ENCODE results near the gene LRRC56. TPM values are rescaled to one million over a fixed set of nuclear protein-coding genes. Genes with fewer than 3 reads are reported as not detected.
"Not testable (repeated sequence)": the region's sequence is repeated elsewhere in the genome, so short reads cannot be mapped to it uniquely, and the experiment has no call there.

The LRRC56 gene
- total RNA-seq, 1 donor: 0.43 TPM

GRCh38 chr11:567011-567628 is 29.8 kb downstream of the LRRC56 start:
- TF ChIP-seq CTCF (IDR thresholded peaks at IDR 0.05; ENCODE audit: insufficient read depth, low read depth, low read length): no peak
- peak overlapping the region; percentile 70 for H3K4me3 ChIP-seq (ENCODE audit: low read depth, low read length)
- no peak for DNase-seq (ENCODE audit: low read depth)

GRCh38 chr11:567629-568292 is 30.4 kb downstream of the LRRC56 start:
- peak overlapping the region; percentile 70 for H3K4me3 ChIP-seq (ENCODE audit: low read depth, low read length)
- no peak for DNase-seq (ENCODE audit: low read depth)
- no peak for TF ChIP-seq CTCF (IDR thresholded peaks at IDR 0.05; ENCODE audit: insufficient read depth, low read depth, low read length)

GRCh38 chr11:568306-569157 is 31.2 kb downstream of the LRRC56 start:
- no peak for TF ChIP-seq CTCF (IDR thresholded peaks at IDR 0.05; ENCODE audit: insufficient read depth, low read depth, low read length)
- peak overlapping the region; percentile 71 for H3K4me3 ChIP-seq (ENCODE audit: low read depth, low read length)
- peak; percentile 93 for DNase-seq (ENCODE audit: low read depth)

- TF ChIP-seq CTCF (IDR thresholded peaks at IDR 0.05; ENCODE audit: insufficient read depth, low read depth, low read length): no peak
- H3K4me3 ChIP-seq (ENCODE audit: low read depth, low read length): peak overlapping the region; percentile 71
- DNase-seq (ENCODE audit: low read depth): no peak
Measured at GRCh38 chr11:569158-569885, 32.0 kb downstream of the LRRC56 start.

- TF ChIP-seq CTCF (IDR thresholded peaks at IDR 0.05; ENCODE audit: insufficient read depth, low read depth, low read length): no peak
- DNase-seq (ENCODE audit: low read depth): no peak
- H3K4me3 ChIP-seq (ENCODE audit: low read depth, low read length): no peak overlapping the region
Measured at GRCh38 chr11:571802-572185, 34.5 kb downstream of the LRRC56 start.

- TF ChIP-seq CTCF (IDR thresholded peaks at IDR 0.05; ENCODE audit: insufficient read depth, low read depth, low read length): no peak
- DNase-seq (ENCODE audit: low read depth): no peak
- no peak overlapping the region for H3K4me3 ChIP-seq (ENCODE audit: low read depth, low read length)
Measured at GRCh38 chr11:573146-573759, 35.9 kb downstream of the LRRC56 start.

- H3K4me3 ChIP-seq (ENCODE audit: low read depth, low read length); DNase-seq (ENCODE audit: low read depth): not testable (repeated sequence)
Measured at GRCh38 chr11:574031-574570, 36.8 kb downstream of the LRRC56 start.

Data from fibroblast of villous mesenchyme (primary cell).